ENCODE measurements around the gene RPS4Y2. TPM values are rescaled to one million over a fixed set of nuclear protein-coding genes. Genes with fewer than 3 reads are reported as not detected.

Gene RPS4Y2
- total and polyA plus RNA-seq, 2 donors (not counting 3 experiments of a cell fraction or from before 2014, with no cell fraction given): not detected

DNA sequence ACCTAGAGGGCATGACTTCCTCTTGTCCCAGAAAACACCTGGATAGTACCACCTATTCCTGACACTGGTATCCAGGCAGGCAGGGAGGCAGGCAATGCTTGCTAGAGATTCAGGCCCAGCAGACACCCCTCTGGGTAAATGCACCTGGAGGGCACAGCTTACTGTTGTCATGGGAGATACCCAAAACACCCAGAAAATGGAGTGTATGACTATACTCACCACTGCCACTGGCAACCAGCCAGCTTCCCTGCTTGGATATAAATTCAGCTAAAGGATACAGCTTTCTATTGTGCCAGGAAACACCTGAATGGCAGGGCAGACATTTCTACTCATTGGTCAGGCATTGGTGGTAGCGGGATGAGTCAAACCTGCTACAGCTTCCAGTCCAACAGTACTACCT is 58.9 kb downstream of the RPS4Y2 start:
- H3K4me1 ChIP-seq (ENCODE audit: control insufficient read depth, extremely low read depth, insufficient read depth, low read length): no peaks in the 10 kb centered on the region
- no peaks in the 10 kb centered on the region for H4K20me1 ChIP-seq (replicated peaks; ENCODE audit: control insufficient read depth, extremely low read depth, insufficient read depth, low read length)
- H3K79me2 ChIP-seq (ENCODE audit: control insufficient read depth, insufficient read depth, low read length): no peaks in the 10 kb centered on the region
- no TSS peak for BruUV-seq (replicated peaks)
- FAIRE-seq: no peak
- no peaks in the 10 kb centered on the region for H3K27me3 ChIP-seq (ENCODE audit: control insufficient read depth in 2 of 2, insufficient read depth in 2 of 2, low read length in 2 of 2)
- intact Hi-C loops (cut with micrococcal nuclease) (no loop called here), dilution Hi-C loops (cut with MboI; ENCODE audit: extremely low pct_ligation_motif_present, low sequenced_read_pairs) (no loop called here)
- H2AFZ ChIP-seq (ENCODE audit: low read depth, low read length): no peak overlapping the region
- no peak overlapping the region for H3K4me3 ChIP-seq (replicated peaks in 1 of 3; ENCODE audit: insufficient read depth in 1 of 3, low read depth in 1 of 3, low read length in 3 of 3)
- DNase-seq (ENCODE audit: low read depth, low spot score): no peak
- H3K9me3 ChIP-seq (replicated peaks; ENCODE audit: control insufficient read depth, insufficient read depth, low read length): no peaks in the 10 kb centered on the region
- POLR2A ChIA-PET: no interaction called here
- no peaks in the 10 kb centered on the region for H3K36me3 ChIP-seq (ENCODE audit: control insufficient read depth in 2 of 2, extremely low read depth in 1 of 2, insufficient read depth in 2 of 2, low read length in 2 of 2)
- no peak overlapping the region for H3K4me2 ChIP-seq (ENCODE audit: insufficient read depth, low read length)
- H3K9ac ChIP-seq (replicated peaks; ENCODE audit: extremely low read depth, insufficient read depth, low read length): no peak overlapping the region
- no peaks in the 10 kb centered on the region for H3K9me1 ChIP-seq (replicated peaks; ENCODE audit: control insufficient read depth, extremely low read depth, insufficient read depth, low read length)
- no peak overlapping the region for H3K27ac ChIP-seq (ENCODE audit: insufficient read depth, low read depth, low read length)
- TF ChIP-seq GATA2 (IDR thresholded peaks at IDR 0.05; ENCODE audit: insufficient read depth, insufficient read length, low read depth, low read length): no peak
- no peak for TF ChIP-seq FOS (IDR thresholded peaks at IDR 0.05; ENCODE audit: borderline replicate concordance, insufficient read depth, low read length)
- no peak for TF ChIP-seq MYC (IDR thresholded peaks at IDR 0.05; ENCODE audit: low read depth, low read length)
- TF ChIP-seq, protein P1, sequence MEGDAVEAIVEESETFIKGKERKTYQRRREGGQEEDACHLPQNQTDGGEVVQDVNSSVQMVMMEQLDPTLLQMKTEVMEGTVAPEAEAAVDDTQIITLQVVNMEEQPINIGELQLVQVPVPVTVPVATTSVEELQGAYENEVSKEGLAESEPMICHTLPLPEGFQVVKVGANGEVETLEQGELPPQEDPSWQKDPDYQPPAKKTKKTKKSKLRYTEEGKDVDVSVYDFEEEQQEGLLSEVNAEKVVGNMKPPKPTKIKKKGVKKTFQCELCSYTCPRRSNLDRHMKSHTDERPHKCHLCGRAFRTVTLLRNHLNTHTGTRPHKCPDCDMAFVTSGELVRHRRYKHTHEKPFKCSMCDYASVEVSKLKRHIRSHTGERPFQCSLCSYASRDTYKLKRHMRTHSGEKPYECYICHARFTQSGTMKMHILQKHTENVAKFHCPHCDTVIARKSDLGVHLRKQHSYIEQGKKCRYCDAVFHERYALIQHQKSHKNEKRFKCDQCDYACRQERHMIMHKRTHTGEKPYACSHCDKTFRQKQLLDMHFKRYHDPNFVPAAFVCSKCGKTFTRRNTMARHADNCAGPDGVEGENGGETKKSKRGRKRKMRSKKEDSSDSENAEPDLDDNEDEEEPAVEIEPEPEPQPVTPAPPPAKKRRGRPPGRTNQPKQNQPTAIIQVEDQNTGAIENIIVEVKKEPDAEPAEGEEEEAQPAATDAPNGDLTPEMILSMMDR (IDR thresholded peaks at IDR 0.05; ENCODE audit: extremely low read depth in 1 of 2, insufficient read depth in 1 of 2, low read depth in 1 of 2, low read length in 2 of 2): no peak
- TF ChIP-seq POLR2A (IDR thresholded peaks at IDR 0.05; ENCODE audit: low read depth, low read length): no peak
- no peak for TF ChIP-seq POLR2AphosphoS5 (IDR thresholded peaks at IDR 0.05; ENCODE audit: insufficient read depth, low read depth, low read length)
- TF ChIP-seq, protein P2, sequence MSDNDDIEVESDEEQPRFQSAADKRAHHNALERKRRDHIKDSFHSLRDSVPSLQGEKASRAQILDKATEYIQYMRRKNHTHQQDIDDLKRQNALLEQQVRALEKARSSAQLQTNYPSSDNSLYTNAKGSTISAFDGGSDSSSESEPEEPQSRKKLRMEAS (IDR thresholded peaks at IDR 0.05; ENCODE audit: insufficient read depth, insufficient read length): no peak
- no peak for TF ChIP-seq JUN (IDR thresholded peaks at IDR 0.05; ENCODE audit: borderline replicate concordance, insufficient read depth, insufficient read length, low read depth)
- no peak for TF ChIP-seq EZH2 (IDR thresholded peaks at IDR 0.05; ENCODE audit: borderline replicate concordance, low read depth, low read length, severe bottlenecking)
- CTCF ChIA-PET: no interaction called here
